Activated CD4-positive, alpha-beta T cell treated with anti-CD3 and anti-CD28 coated beads, Interleukin-2, amount 50 U/mL, for 48 hours (primary cell): ENCODE results near the gene HEPH.
"Not testable (repeated sequence)": the region's sequence is repeated elsewhere in the genome, so short reads cannot be mapped to it uniquely, and the experiment has no call there.

ENCODE experiments used
- DNase-seq, 2 experiments: peaks; one replicate each; pipeline ENCODE4 v3.0.0-alpha.2; 2020

The HEPH gene, protein sequence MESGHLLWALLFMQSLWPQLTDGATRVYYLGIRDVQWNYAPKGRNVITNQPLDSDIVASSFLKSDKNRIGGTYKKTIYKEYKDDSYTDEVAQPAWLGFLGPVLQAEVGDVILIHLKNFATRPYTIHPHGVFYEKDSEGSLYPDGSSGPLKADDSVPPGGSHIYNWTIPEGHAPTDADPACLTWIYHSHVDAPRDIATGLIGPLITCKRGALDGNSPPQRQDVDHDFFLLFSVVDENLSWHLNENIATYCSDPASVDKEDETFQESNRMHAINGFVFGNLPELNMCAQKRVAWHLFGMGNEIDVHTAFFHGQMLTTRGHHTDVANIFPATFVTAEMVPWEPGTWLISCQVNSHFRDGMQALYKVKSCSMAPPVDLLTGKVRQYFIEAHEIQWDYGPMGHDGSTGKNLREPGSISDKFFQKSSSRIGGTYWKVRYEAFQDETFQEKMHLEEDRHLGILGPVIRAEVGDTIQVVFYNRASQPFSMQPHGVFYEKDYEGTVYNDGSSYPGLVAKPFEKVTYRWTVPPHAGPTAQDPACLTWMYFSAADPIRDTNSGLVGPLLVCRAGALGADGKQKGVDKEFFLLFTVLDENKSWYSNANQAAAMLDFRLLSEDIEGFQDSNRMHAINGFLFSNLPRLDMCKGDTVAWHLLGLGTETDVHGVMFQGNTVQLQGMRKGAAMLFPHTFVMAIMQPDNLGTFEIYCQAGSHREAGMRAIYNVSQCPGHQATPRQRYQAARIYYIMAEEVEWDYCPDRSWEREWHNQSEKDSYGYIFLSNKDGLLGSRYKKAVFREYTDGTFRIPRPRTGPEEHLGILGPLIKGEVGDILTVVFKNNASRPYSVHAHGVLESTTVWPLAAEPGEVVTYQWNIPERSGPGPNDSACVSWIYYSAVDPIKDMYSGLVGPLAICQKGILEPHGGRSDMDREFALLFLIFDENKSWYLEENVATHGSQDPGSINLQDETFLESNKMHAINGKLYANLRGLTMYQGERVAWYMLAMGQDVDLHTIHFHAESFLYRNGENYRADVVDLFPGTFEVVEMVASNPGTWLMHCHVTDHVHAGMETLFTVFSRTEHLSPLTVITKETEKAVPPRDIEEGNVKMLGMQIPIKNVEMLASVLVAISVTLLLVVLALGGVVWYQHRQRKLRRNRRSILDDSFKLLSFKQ

DNA sequence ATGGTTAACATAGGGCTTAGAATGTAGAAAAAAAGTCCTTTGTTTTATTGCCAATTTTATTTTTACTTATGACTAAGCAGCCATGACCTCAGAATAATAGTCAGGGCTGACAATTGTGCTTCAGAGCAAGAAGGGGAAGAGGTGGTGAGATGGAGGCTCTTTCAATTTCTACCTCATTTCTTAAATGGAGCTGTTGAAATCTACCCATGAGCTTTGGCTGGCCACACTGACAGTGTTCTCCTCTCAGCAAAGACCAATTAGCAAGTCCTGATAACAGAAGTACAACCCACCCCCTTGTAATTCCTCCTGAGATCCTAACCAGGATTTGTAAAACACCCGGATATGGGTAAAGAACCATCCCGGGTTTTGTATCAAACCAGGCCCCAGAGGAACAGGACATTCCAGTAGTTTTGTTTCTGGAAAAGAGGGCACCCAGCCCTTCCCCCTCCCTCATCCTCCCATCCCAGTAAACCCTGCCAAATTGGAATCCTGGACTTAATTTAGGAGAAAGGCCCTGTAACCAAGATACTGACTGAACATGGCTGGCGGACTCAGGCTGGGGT lies at the start of gene HEPH:
HEPH (plus strand) TSS at position 399 of the 563 bp plus-strand sequence. CDS start 6,324 bp downstream, outside the sequence.
- no peak for DNase-seq

- not testable (repeated sequence) for DNase-seq
These were observed 45.3 kb upstream of the HEPH start for GRCh38 chrX:66118722-66119121.

GRCh38 chrX:66121354-66121753 lies 42.7 kb upstream of the HEPH start:
- not testable (repeated sequence) for DNase-seq

DNA sequence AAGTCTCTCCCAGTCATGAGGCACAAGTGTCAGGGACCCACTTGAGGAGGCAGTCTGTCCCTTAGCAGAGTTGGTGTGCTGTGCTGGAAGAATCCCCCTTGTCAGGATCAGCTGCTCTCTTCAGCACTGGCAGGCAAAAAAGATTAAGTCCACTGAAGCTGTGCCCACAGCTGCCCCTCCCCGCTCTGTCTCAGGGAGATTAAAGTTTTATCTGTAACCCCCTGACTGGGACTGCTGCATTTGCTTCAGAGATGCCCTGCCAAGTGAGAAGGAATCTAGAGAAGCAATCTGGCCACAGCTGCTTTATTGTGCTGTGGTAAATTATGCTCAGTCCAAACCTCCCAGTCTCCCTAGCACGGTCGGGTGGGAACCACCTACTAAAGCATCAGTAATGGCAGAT lies 37.4 kb upstream of the HEPH start:
- DNase-seq = no peak

GRCh38 chrX:66130469-66130868 lies 33.6 kb upstream of the HEPH start:
- DNase-seq = no peak

DNA sequence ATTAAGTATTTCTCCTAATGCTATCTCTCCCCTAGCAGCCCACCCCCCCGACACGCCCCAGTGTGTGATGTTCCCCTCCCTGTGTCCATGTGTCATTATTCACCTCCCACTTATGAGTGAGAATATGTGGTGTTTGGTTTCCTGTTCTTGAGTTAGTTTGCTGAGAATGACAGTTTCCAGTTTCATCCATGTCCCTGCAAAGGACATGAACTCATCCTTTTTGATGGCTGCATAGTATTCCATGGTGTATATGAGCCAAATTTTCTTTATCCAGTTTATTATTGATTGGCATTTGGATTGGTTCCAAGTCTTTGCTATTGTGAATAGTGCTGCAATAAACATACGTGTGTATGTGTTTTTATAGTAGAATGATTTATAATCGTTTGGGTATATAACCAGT lies 28.8 kb upstream of the HEPH start:
- not testable (repeated sequence) for DNase-seq

DNA sequence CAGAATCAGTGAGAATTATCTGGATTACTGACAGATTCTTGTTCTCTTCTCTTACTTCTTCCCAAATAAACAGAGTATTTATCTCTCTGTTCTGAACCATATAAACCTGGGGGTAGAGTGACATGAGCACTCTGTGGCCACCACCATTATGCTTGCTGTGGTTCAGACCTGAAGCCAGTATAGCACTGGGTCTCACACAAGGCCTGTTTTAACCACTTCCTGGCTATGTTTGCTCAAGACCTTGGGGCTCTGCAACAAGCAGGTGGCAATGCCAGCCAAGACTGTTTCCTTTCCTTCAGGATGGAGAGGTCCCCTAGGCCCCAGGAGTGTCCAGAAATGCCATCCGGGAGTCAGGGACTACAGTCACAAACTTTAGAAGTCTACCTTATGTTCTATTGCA lies 21.7 kb upstream of the HEPH start:
- no peak for DNase-seq

- no peak for DNase-seq
These were observed 19.8 kb upstream of the HEPH start for GRCh38 chrX:66144258-66144657.

GRCh38 chrX:66149519-66149918 lies 14.5 kb upstream of the HEPH start:
- no peak for DNase-seq

DNA sequence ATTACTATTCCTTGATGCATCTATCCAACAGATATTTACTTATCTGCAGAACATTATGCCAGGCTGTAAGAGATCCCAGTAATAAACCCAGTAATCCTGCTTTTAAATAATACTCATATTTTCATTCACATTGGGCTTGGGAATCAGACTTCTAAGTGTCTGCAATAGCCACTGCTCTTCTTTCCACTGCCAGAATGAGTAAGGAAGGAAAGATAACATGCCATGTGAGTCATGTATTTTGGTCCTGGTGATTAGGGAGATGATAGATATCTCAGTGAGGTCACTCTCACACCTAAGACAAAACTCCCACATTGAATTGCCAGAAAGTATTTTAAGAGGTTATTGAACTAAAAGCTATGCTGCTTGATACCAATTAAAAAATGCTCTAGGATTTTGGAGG lies 13.9 kb upstream of the HEPH start:
- no peak for DNase-seq

- DNase-seq = no peak
These were observed 1.7 kb upstream of the HEPH start for GRCh38 chrX:66162331-66162822.

DNA sequence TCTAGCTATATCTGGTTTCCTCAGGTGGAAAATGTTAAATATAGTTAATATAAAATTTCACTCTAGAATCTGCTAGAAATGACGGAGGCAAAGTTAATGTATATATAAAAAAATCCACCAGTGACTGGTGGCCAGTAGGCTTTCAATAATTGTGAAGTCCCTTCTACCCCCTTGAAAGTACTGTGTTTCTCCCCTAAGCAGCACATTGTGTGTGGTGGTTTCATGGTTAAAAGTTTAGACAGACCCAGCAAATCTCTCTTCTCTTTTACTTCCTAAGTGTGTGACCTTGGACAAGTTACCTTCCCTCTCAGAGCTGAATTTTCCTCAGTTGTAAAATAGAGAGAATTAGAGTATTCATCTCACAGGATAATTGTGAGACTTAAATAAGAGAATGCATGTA lies 600 bp upstream of the HEPH start:
- DNase-seq = no peak

GRCh38 chrX:66164470-66164869 lies 423 bp downstream of the HEPH start:
- DNase-seq = no peak

DNA sequence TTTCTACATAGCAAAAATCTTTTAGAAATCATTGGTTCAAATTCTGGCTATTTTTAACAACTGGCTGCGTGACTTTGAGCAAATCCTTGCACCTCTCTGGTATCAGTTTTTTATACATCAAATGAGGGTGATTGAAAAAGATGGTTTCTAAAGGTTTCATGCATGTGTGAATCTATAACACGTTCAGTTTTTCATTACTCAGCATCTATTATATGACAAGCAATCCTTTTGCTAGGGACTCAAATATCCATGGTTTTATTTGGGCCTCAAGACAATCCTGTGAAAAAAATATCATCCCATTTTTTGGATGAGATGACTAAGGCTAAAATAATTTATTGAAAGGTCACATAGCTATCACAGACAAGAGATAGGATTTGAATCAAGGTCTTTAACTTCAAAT lies 884 bp downstream of the HEPH start:
- DNase-seq = no peak

GRCh38 chrX:66166671-66167070 lies 2.6 kb downstream of the HEPH start:
- DNase-seq = no peak

GRCh38 chrX:66167431-66167830 lies 3.4 kb downstream of the HEPH start:
- no peak for DNase-seq

DNA sequence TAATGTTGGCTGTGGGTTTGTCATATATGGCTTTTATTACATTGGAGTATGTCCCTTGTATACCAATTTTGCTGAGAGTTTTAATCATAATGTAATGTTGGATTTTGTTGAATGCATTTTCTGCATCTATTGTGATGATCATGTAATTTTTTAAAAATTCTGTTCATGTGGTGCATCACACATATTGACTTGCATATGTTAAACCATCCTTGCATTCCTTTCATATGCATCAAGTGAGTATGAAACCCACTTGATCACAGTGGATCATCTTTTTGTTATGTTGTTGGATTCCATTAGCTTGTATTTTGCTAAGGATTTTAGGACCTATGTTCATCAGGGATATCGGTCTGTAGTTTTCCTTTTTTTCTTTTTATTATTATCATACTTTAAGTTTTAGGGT lies 12.1 kb downstream of the HEPH start:
- DNase-seq = no peak

DNA sequence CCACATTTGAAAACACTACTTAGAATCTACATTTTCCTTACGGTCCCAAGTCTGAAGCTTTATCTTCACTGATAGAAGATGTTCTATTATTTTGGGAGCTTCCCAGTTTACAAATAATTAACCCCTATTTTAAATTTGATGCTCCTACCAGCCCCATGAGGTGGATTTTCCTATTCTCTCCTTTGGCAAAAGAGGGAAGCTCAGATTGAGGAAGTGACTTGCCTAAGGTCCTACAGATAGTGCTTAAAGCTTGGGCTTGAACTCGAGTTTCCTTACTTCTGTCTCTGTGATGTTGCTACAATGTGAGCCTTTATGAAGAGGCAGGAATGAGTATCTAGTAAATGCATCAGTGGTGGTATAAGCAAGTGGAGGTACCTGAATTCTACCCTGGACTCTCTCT lies 27.5 kb downstream of the HEPH start:
- DNase-seq = no peak

- no peak for DNase-seq
These were observed 29.8 kb downstream of the HEPH start for GRCh38 chrX:66193821-66194220.

- no peak for DNase-seq
These were observed 36.1 kb downstream of the HEPH start for GRCh38 chrX:66200050-66200664.

DNA sequence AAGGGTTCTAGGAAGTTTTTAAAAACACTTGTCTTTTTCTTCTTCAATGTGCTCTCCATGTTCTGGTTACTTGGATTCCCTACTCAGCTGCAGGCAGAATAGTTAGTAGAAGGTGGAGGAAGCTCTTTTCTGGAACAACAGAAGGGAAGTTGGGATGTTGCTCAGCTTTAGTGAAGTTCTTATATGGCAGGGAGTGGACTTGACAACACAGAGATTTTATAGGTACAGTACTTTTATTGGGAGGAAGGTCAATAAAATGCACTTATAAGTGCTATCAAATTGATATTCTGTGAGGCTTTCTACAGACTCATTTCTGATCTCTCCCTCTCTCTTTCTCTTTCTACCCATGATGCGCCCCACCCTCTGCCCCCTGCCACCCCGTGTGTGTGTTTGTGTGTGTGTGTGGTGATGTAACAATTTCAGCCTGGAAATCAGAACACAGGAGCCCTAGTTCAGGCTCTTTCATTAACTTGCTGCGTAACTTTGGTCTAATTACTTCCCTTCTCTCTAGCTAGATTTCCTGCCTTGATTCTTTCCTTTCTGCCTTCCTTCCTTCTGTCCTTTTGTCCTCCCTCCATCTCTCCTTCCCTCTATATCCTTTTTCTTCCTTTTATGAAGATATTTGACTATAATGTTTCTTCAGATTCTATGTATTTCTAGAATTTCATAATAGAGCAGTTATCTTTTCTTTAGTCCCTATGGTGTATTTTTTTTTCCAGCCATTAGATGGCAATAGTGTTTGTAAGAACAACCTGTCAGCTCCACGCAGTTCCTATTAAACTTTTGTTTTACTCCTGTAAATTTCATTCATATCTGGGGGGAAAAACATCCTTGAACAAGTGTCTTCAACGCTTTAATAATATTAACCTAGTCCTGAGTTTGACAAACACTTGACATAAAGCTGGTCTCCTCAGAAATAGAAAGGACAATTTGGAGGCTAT lies 37.1 kb downstream of the HEPH start:
- no peak for DNase-seq
